ENCODE data around the gene SCGB1C1.

Gene SCGB1C1

GRCh38 chr11:212150-213100 lies 19.5 kb downstream of the SCGB1C1 start:
- no peaks in the 10 kb centered on the region for H4K20me1 ChIP-seq (ENCODE audit: insufficient read depth, low read length)
- no peak for TF ChIP-seq EZH2phosphoT487 (IDR thresholded peaks at IDR 0.05; ENCODE audit: low read length)
- TF ChIP-seq, protein P1, sequence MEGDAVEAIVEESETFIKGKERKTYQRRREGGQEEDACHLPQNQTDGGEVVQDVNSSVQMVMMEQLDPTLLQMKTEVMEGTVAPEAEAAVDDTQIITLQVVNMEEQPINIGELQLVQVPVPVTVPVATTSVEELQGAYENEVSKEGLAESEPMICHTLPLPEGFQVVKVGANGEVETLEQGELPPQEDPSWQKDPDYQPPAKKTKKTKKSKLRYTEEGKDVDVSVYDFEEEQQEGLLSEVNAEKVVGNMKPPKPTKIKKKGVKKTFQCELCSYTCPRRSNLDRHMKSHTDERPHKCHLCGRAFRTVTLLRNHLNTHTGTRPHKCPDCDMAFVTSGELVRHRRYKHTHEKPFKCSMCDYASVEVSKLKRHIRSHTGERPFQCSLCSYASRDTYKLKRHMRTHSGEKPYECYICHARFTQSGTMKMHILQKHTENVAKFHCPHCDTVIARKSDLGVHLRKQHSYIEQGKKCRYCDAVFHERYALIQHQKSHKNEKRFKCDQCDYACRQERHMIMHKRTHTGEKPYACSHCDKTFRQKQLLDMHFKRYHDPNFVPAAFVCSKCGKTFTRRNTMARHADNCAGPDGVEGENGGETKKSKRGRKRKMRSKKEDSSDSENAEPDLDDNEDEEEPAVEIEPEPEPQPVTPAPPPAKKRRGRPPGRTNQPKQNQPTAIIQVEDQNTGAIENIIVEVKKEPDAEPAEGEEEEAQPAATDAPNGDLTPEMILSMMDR (IDR thresholded peaks at IDR 0.05; ENCODE audit: low read length): no peak
- no peak for TF ChIP-seq EZH2 (optimal IDR thresholded peaks at IDR 0.05; ENCODE audit: low read depth, low read length)
- H3K4me1 ChIP-seq (ENCODE audit: low read length): peaks cover 10% of the 10 kb centered on the region
- no peaks in the 10 kb centered on the region for H3K9me2 ChIP-seq (replicated peaks; ENCODE audit: insufficient read depth, low read length)
- H3K27ac ChIP-seq (ENCODE audit: low read length): no peak overlapping the region
- no peak overlapping the region for H3K4me2 ChIP-seq (ENCODE audit: low read depth, low read length)
- peaks cover 13% of the 10 kb centered on the region for H3F3A ChIP-seq (ENCODE audit: insufficient read depth, low read length)
- no peak overlapping the region for H3K9ac ChIP-seq (ENCODE audit: low read length)
- H3K79me2 ChIP-seq (ENCODE audit: low read length): peaks cover 34% of the 10 kb centered on the region
- no peaks in the 10 kb centered on the region for H3K27me3 ChIP-seq (replicated peaks; ENCODE audit: insufficient read depth, low read length)
- no peak overlapping the region for H2AFZ ChIP-seq (ENCODE audit: low read length)
- no peak overlapping the region for H3K4me3 ChIP-seq (ENCODE audit: low read length)
- H3K9me3 ChIP-seq (replicated peaks; ENCODE audit: insufficient read depth, low read length): no peaks in the 10 kb centered on the region
- H3K36me3 ChIP-seq (replicated peaks; ENCODE audit: insufficient read depth, low read length): peaks cover 19% of the 10 kb centered on the region; the same call in 1 of the 2 replicates
- DNase-seq: no peak

- Histone ChIP-seq H2AFZ (ENCODE audit: low read length) (no peak overlapping the region), H3K27me3 (replicated peaks; ENCODE audit: insufficient read depth, low read length) (no peaks in the 10 kb centered on the region), H3K4me1 (ENCODE audit: low read length) (peaks cover 10% of the 10 kb centered on the region), H3K4me3 (ENCODE audit: low read length) (no peak overlapping the region), H3K36me3 (replicated peaks; ENCODE audit: insufficient read depth, low read length) (peaks cover 19% of the 10 kb centered on the region; the same call in 1 of the 2 replicates), H3K9me2 (replicated peaks; ENCODE audit: insufficient read depth, low read length) (no peaks in the 10 kb centered on the region), H3K27ac (ENCODE audit: low read length) (no peak overlapping the region), H3K4me2 (ENCODE audit: low read depth, low read length) (no peak overlapping the region), H3K9me3 (replicated peaks; ENCODE audit: insufficient read depth, low read length) (no peaks in the 10 kb centered on the region), H3F3A (ENCODE audit: insufficient read depth, low read length) (peaks cover 6% of the 10 kb centered on the region), H3K79me2 (ENCODE audit: low read length) (peaks cover 33% of the 10 kb centered on the region), H4K20me1 (ENCODE audit: insufficient read depth, low read length) (no peaks in the 10 kb centered on the region), H3K9ac (ENCODE audit: low read length) (no peak overlapping the region)
- TF ChIP-seq EZH2 (optimal IDR thresholded peaks at IDR 0.05; ENCODE audit: low read depth, low read length) (no peak), EZH2phosphoT487 (IDR thresholded peaks at IDR 0.05; ENCODE audit: low read length) (no peak)
- TF ChIP-seq, protein P1 (IDR thresholded peaks at IDR 0.05; ENCODE audit: low read length): no peak
- no peak for DNase-seq
These were observed 20.2 kb downstream of the SCGB1C1 start for GRCh38 chr11:213111-213510.

DNA sequence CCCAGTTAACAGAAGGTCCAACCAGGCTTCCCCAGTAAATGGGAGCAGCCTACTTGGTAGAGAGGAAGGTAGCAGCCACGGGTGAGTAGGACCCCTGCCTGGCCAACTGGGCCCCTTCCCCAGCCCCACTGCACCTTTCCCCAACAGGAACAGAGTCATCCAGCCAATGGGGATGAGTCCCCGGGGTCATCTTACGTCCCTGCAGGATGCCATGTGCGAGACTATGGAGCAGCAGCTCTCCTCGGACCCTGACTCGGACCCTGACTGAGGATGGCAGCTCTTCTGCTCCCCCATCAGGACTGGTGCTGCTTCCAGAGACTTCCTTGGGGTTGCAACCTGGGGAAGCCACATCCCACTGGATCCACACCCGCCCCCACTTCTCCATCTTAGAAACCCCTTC lies 21.2 kb downstream of the SCGB1C1 start:
- TF ChIP-seq EZH2phosphoT487 (IDR thresholded peaks at IDR 0.05; ENCODE audit: low read length) (no peak), EZH2 (optimal IDR thresholded peaks at IDR 0.05; ENCODE audit: low read depth, low read length) (no peak)
- TF ChIP-seq, protein P1 (IDR thresholded peaks at IDR 0.05; ENCODE audit: low read length): no peak
- Histone ChIP-seq H4K20me1 (ENCODE audit: insufficient read depth, low read length) (no peaks in the 10 kb centered on the region), H3K9me2 (replicated peaks; ENCODE audit: insufficient read depth, low read length) (no peaks in the 10 kb centered on the region), H2AFZ (ENCODE audit: low read length) (no peak overlapping the region), H3K9me3 (replicated peaks; ENCODE audit: insufficient read depth, low read length) (no peaks in the 10 kb centered on the region), H3K4me3 (ENCODE audit: low read length) (no peak overlapping the region), H3F3A (ENCODE audit: insufficient read depth, low read length) (0 out of 2 replicates have a peak, but pooled peaks cover 3% of the 10 kb centered on the region), H3K27me3 (replicated peaks; ENCODE audit: insufficient read depth, low read length) (no peaks in the 10 kb centered on the region), H3K36me3 (replicated peaks; ENCODE audit: insufficient read depth, low read length) (peaks cover 19% of the 10 kb centered on the region; the same call in 1 of the 2 replicates), H3K79me2 (ENCODE audit: low read length) (peaks cover 26% of the 10 kb centered on the region), H3K4me2 (ENCODE audit: low read depth, low read length) (no peak overlapping the region), H3K4me1 (ENCODE audit: low read length) (peaks cover 10% of the 10 kb centered on the region), H3K9ac (ENCODE audit: low read length) (no peak overlapping the region), H3K27ac (ENCODE audit: low read length) (no peak overlapping the region)
- no peak for DNase-seq

Data from MM.1S (cell line).